Activated CD4-positive, alpha-beta memory T cell treated with anti-CD3 and anti-CD28 coated beads, Interleukin-2, amount 10 ng/mL, durations not matched to agents 7 days and 5 days (primary cell): ENCODE results near the gene JPT2. TPM values are rescaled to one million over a fixed set of nuclear protein-coding genes. Genes with fewer than 3 reads are reported as not detected.

Experiments
- CTCF ChIA-PET: fragments of 350-600 bp; sonication (Branson Sonifier 250); formaldehyde crosslinking; loops from one replicate; lab custom pipeline; 2021; ENCODE audit warnings: antibody characterized with exemption, inconsistent platforms; lab: Charles Lee
- POLR2A ChIA-PET: fragments of 350-600 bp; sonication (Branson Sonifier 250); formaldehyde crosslinking; loops from one replicate; lab custom pipeline; 2021; ENCODE audit warnings: antibody characterized with exemption; lab: Charles Lee
- DNase-seq: peaks from one replicate; pipeline ENCODE4 v3.0.0-alpha.2; 2020
- H3K27ac Mint-ChIP-seq: one replicate; pipeline ENCODE4 v1.8.0; 2021; ENCODE audit warnings: mild to moderate bottlenecking, mixed read lengths
- H3K27me3 Mint-ChIP-seq: one replicate; pipeline ENCODE4 v1.8.0; 2021; ENCODE audit warnings: mixed read lengths
- H3K36me3 Mint-ChIP-seq: one replicate; pipeline ENCODE4 v1.8.0; 2021; ENCODE audit warnings: low read depth, mixed read lengths
- H3K4me1 Mint-ChIP-seq: one replicate; pipeline ENCODE4 v1.8.0; 2021; ENCODE audit warnings: mixed read lengths
- H3K4me3 Mint-ChIP-seq: one replicate; pipeline ENCODE4 v1.8.0; 2021; ENCODE audit warnings: mild to moderate bottlenecking, mixed read lengths
- H3K9me3 Mint-ChIP-seq: one replicate; pipeline ENCODE4 v1.8.0; 2021; ENCODE audit warnings: mixed read lengths
- total RNA-seq, 2 experiments: library from RNA; stranded (reverse); gene quantifications; one replicate each; pipeline ENCODE4 v1.2.3, GENCODE V29; 2021

Gene JPT2
- total RNA-seq, 2 experiments from 2014 or later, result 44.9 to 48.9 TPM

DNA sequence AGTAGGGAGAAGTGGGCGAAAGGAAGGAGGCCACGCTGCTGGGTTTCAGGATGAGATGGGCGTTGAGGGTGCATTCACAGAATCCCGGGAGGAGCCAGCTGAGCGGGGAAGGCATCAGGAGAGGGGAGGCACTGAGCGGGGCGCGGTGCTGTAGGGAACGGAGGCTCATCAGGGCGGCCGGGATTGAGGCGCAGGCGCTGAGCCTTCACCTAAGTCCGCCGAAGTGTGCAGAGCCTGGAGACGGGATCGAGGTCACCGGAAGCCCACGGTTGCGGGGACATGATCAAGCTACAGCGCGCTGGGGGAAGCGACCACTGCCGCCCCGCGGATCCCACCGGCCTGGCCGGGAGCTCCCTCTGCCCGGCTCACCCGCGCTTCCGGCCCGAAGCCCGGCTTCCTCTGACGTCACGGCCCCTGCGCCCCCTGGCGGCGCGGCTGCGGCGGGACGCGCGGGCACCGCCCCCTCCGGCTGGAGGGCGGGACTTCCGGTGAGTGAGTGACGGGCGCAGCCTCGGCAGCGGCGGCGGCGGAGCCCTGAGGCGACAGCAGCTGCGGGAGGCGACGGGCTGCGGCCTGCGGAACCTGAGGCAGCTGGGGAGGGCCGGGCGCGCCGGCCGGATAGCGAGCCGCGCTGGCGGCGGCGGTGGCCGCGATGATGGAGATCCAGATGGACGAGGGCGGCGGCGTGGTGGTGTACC lies 27.8 kb downstream of the JPT2 start, which contains the start of gene MAPK8IP3:
MAPK8IP3 (plus strand) TSS at position 508 of the 698 bp plus-strand sequence; CDS start at position 653, 145 bp downstream.
- no peaks in the 10 kb centered on the region for H3K9me3 Mint-ChIP-seq
- ChIA-PET POLR2A (interaction anchor here (0.6 to 6.0 kb wide), 26 partner anchors 8 to 700 kb away, joined by 3 to 49 read pairs (median 4); partner anchors contain the start of genes CRAMP1, EME2, FAHD1 and HAGH), CTCF (interaction anchor here (0.5 to 4.0 kb wide), 39 partner anchors 8 to 1472 kb away, joined by 3 to 37 read pairs (median 4); partner anchors contain the start of genes CRAMP1, EME2, FAHD1 and HAGH)
- peaks cover 31% of the 10 kb centered on the region for H3K4me1 Mint-ChIP-seq
- H3K4me3 Mint-ChIP-seq, result peak within 1 kb of the TSS; percentile 98
- peaks cover 35% of the 10 kb centered on the region for H3K36me3 Mint-ChIP-seq
- H3K27ac Mint-ChIP-seq, result peak within 1 kb of the TSS; percentile 99
- DNase-seq, result peak; percentile 96
- no peaks in the 10 kb centered on the region for H3K27me3 Mint-ChIP-seq

DNA sequence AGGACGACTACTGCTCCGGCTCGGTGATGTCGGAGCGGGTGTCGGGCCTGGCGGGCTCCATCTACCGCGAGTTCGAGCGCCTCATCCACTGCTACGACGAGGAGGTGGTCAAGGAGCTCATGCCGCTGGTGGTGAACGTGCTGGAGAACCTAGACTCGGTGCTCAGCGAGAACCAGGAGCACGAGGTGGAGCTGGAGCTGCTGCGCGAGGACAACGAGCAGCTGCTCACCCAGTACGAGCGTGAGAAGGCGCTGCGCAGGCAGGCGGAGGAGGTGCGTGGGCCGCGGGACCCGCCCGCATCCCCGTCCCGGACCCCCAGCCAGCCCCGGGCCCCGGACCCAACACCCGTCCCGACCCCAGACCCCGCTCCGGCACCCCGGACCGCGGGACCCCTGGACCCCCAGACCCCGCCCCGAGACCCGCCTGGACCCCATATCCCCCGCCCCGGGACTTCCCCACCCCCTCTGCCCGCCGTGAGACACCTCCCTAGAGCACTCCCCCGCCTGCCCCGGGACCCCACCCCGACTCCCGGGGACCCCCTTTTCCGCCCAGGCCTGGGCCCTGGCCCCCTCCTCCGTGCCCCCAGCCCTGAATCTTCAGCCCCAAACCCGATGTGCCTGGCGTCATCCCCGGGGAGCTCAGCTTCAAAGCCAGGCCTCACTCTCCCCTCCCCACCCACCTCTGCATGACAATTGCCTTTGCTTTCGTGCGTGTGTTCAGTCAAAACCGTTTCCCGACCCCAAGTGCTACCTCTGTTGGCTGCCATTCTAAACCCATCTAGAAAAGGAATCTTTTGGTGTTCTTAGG lies 28.5 kb downstream of the JPT2 start:
- Mint-ChIP-seq H3K36me3 (peaks cover 27% of the 10 kb centered on the region), H3K4me1 (peaks cover 29% of the 10 kb centered on the region), H3K9me3 (no peaks in the 10 kb centered on the region), H3K27me3 (no peaks in the 10 kb centered on the region), H3K4me3 (peak overlapping the region; percentile 98), H3K27ac (peak overlapping the region; percentile 83)
- CTCF ChIA-PET, result interaction anchor here (0.5 to 4.0 kb wide), 30 partner anchors 8 to 1473 kb away, joined by 3 to 37 read pairs (median 5); partner anchors contain the start of genes CRAMP1, EME2, FAHD1 and HAGH
- POLR2A ChIA-PET, result interaction anchor here (0.7 to 6.0 kb wide), 27 partner anchors 9 to 397 kb away, joined by 3 to 49 read pairs (median 4); partner anchors contain the start of genes CRAMP1, EME2, FAHD1 and HAGH
- DNase-seq, result peak; percentile 45

DNA sequence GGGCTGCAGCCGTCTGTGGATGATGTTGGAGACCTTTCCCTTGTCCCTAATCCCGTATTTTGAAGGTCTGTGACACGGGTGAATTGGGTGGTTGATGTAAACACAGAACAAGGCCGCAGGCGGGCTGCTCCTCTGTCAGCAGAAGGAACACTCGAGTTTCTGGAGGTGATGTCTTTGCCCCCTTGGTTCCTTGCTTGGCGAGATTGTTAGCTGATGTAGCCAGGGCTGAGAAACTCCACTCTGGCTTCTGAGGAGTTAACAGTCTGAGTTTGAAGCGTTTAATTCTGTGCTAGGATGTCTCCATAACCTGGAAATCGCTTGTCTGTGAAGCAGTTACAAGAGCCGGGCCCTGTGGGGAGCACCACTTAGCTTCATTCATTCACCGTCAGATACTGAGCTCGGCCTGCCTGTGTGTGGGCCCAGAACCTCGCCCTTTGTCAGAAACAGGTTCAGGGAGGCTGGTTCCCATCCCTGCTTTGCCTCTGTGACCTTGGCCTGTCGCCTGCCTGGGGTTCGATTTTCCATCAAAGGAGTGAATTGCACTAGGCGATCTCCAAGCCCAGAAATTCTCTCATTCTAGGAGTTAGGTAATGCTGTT lies 29.2 kb downstream of the JPT2 start:
- ChIA-PET POLR2A (interaction anchor here (0.8 to 6.0 kb wide), 12 partner anchors 10 to 286 kb away, joined by 3 to 49 read pairs (median 4); partner anchors contain the start of genes EME2, JPT2, MRPS34 and NME3), CTCF (interaction anchor here (0.6 to 4.0 kb wide), 7 partner anchors 10 to 1157 kb away, joined by 3 to 32 read pairs (median 3); partner anchors contain the start of genes CRAMP1, EME2, IFT140 and MRPS34)
- no peaks in the 10 kb centered on the region for H3K27me3 Mint-ChIP-seq

DNA sequence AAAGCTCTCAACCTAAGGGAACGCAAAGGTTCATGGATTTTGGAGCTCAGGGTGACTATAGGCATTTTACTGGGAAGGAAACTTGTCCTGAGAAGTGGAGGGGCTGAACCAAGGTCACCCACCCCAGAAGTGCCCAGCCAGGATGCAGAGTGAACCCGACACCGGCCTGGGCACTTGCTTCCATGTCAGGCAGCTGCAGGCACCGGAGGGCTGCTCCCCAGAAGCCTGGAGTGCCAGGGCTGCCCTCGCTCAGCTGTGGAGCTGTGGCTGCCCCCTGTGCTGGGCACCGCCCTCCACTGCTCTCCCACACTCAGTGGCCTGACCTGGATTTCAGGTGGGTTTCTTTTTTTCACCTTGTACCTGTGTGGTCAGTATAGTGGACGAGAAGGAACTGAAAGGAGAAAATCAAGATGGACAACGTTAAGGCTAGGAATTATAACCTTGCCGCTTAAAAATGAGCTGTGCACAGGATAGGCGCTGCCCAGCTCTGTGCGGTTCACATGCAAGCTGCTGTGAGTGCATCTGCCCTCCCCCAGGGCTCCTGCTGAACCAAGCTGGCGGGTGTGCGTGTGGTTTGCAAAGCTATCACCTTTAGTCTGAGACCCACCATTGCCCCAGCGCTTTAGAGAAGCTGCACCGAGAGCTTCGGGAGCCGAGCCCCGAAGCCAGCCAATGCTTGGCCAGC lies 30.1 kb downstream of the JPT2 start:
- Mint-ChIP-seq H3K27ac (peak overlapping the region; percentile 37), H3K4me3 (peak overlapping the region; percentile 98), H3K4me1 (peaks cover 28% of the 10 kb centered on the region), H3K27me3 (no peaks in the 10 kb centered on the region), H3K36me3 (peaks cover 15% of the 10 kb centered on the region), H3K9me3 (no peaks in the 10 kb centered on the region)
- DNase-seq, result no peak
- POLR2A ChIA-PET, result interaction anchor here (0.6 to 6.0 kb wide), 6 partner anchors 9 to 75 kb away, joined by 3 to 49 read pairs (median 4); partner anchors contain the start of genes EME2, JPT2, MRPS34 and NME3
- CTCF ChIA-PET, result interaction anchor here (0.6 to 4.0 kb wide), 5 partner anchors 10 to 74 kb away, joined by 3 to 32 read pairs (median 3); partner anchors contain the start of genes EME2, MRPS34, NUBP2 and SPSB3

More for the DNA sequence above, 29.2 kb downstream of the JPT2 start:
- H3K36me3 Mint-ChIP-seq, result peaks cover 21% of the 10 kb centered on the region
- peak overlapping the region; percentile 75 for H3K27ac Mint-ChIP-seq
- H3K4me1 Mint-ChIP-seq, result peaks cover 29% of the 10 kb centered on the region
- H3K4me3 Mint-ChIP-seq, result peak overlapping the region; percentile 98
- DNase-seq, result peak; percentile 27
- no peaks in the 10 kb centered on the region for H3K9me3 Mint-ChIP-seq

DNA sequence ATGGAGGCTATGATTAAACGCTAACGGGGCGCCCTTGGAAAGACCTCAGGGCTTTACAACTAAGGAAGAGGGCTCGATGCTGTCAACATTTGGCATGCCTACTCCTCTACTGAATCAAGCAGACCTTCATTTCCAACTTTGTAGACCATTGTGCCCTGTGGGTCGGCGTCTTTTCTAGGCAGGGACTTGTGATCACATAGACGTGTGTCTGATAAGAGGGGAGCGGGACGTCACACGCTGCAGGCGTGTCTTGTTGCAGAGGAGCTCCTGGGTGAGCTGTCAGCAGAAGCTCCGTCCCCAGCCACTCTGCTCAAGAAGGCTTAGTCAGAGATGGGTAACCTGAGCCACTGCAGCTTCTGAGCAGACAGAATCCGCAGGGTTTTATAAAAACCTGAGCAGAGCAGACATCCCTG lies 30.7 kb downstream of the JPT2 start:
- DNase-seq, result no peak
- H3K4me1 Mint-ChIP-seq, result peaks cover 28% of the 10 kb centered on the region
- H3K27ac Mint-ChIP-seq, result no peak overlapping the region
- H3K36me3 Mint-ChIP-seq, result peaks cover 13% of the 10 kb centered on the region
- no peaks in the 10 kb centered on the region for H3K27me3 Mint-ChIP-seq
- no peaks in the 10 kb centered on the region for H3K9me3 Mint-ChIP-seq
- ChIA-PET CTCF (interaction anchor here (4.0 kb wide), 1 partner anchor 9 kb away, joined by 27 read pairs; no protein-coding TSS in a partner anchor), POLR2A (interaction anchor here (0.6 to 6.0 kb wide), 2 partner anchors 11 to 31 kb away, joined by 3 to 49 read pairs; partner anchors contain the start of gene JPT2)
- no peak overlapping the region for H3K4me3 Mint-ChIP-seq

DNA sequence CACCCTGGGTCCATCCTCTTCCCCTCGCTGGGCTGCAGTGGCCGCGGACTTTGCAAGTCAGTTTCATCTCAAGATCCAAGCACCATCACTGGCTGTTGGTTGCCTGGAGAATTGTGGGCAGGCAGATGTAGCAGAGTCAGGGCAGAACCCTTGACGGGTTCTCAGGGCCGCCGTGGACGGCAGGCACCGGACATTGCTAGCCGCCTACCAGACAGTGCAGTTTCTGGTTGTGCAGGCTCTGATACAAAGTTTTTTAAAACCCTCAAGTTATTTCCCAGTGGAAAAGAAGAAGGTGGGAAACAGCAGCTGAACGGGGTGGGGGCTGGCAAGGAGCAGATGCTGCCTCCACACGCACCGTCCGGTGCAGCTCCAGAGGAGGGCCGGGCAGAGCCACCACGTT lies 31.3 kb downstream of the JPT2 start:
- Mint-ChIP-seq H3K27ac (no peak overlapping the region), H3K4me3 (no peak overlapping the region), H3K36me3 (peaks cover 13% of the 10 kb centered on the region), H3K27me3 (no peaks in the 10 kb centered on the region), H3K4me1 (peaks cover 28% of the 10 kb centered on the region), H3K9me3 (no peaks in the 10 kb centered on the region)
- no peak for DNase-seq
- ChIA-PET POLR2A (no interaction called here), CTCF (no interaction called here)

DNA sequence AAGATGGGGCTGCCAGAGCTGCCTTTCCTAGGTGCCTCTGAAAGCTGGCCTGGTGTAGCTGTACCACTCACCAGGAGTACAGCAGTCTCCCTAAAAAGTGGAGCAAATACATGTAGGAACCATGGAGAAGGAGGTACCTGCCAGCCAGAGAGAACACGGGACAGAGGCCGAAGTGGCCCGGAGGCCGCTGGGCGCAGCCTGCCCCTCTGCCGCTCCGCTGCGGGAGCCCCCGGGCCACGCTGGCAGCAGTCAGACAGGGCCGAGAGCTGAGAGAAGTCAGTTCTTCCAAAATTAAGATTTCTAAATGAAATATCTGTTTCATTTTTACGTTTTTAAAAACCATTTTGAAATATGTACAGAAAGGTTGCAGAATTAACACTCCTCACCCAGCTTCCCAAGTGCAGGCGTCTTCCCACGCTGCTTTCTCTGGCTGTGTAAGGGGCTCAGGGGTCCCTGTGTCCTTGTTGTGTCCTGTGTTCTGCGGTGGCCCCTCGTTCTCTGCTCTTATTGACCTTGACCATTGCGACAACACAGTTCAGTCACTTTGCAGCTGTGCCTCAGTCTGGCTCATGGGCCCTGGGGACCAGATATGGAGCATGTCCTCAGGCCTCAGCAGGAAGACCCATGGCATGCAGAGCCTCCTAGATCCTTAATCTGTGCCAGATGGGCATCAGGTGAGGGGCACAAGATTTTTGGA lies 32.9 kb downstream of the JPT2 start:
- DNase-seq, result no peak
- peaks cover 22% of the 10 kb centered on the region for H3K4me1 Mint-ChIP-seq
- H3K27ac Mint-ChIP-seq, result no peak overlapping the region
- ChIA-PET POLR2A (interaction anchor here (1.2 kb wide), 1 partner anchor 100 kb away, joined by 3 read pairs; the partner anchor contains the start of gene IFT140), CTCF (no interaction called here)
- no peaks in the 10 kb centered on the region for H3K9me3 Mint-ChIP-seq
- H3K36me3 Mint-ChIP-seq, result peaks cover 13% of the 10 kb centered on the region
- no peak overlapping the region for H3K4me3 Mint-ChIP-seq
- no peaks in the 10 kb centered on the region for H3K27me3 Mint-ChIP-seq

DNA sequence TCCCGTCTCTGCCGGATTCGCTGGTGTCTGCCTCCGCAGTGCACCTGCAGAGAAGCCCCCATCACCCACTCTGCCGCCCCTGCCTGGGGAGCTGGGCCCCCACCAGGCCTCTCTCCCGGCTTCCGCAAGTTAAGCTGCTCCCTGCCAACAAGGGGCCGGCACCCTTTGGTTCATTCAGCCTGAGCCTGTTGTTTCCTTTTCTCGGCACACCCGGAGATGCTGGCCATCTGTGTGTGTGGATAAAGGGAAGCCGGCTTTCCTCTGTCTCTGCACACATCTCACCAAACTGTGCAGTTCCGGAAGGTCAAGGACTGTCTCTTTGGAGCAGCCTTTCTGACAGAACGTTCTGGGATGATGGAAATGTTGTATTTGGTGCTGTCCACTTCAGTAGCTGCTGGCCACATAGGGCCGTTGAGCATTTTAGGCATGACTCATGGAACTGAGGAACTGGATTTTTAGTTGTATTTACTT lies 34.7 kb downstream of the JPT2 start:
- POLR2A ChIA-PET, result no interaction called here
- DNase-seq, result no peak

DNA sequence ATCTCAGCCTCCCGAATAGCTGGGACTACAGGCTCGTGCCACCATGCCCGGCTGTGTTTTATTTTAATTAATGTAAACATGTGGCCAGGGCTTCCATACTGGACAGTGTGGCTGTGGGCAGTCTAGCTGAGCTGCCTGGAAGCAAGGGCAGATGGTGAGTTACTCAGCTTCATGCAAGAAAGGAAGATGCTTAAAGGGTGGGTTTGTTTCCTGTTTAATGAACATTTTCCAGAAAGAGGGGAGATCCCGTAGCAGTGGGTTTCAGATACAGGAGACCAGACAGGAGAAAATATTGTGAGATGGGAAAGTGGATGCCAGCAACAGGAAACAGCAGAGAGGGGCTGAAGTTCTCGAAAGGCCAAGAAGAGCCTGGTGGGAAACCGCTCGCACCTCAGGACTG lies 35.3 kb downstream of the JPT2 start:
- Mint-ChIP-seq H3K4me3 (no peak overlapping the region), H3K27ac (no peak overlapping the region), H3K4me1 (peaks cover 11% of the 10 kb centered on the region), H3K27me3 (no peaks in the 10 kb centered on the region), H3K9me3 (no peaks in the 10 kb centered on the region), H3K36me3 (no peaks in the 10 kb centered on the region)
- POLR2A ChIA-PET, result no interaction called here
- no peak for DNase-seq
- CTCF ChIA-PET, result no interaction called here

More for the DNA sequence above, 34.7 kb downstream of the JPT2 start:
- no peak overlapping the region for H3K4me3 Mint-ChIP-seq
- peaks cover 16% of the 10 kb centered on the region for H3K4me1 Mint-ChIP-seq
- no peaks in the 10 kb centered on the region for H3K27me3 Mint-ChIP-seq
- peaks cover 4% of the 10 kb centered on the region for H3K36me3 Mint-ChIP-seq
- CTCF ChIA-PET, result no interaction called here
- H3K9me3 Mint-ChIP-seq, result no peaks in the 10 kb centered on the region
- H3K27ac Mint-ChIP-seq, result no peak overlapping the region

DNA sequence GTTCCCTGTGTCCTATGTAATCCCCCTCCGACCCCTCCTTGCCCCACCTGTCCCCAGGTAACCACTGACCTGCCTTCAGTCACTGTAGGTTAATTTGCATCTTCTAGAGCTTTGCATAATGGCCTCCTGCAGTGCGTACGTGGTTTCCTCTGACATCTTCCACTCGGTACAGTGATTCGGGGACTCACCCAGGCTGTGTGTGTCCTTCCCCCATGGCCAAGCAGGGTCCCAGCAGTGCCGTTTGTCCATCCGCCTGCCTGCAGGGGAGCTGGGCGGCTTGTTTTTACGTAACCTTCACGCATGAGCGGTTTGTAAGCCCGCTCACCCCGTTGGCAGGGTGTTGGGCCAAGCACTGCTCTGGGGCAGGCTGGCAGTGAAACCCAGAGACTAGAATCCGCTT lies 35.9 kb downstream of the JPT2 start:
- DNase-seq, result no peak
- Mint-ChIP-seq H3K36me3 (no peaks in the 10 kb centered on the region), H3K4me1 (peaks cover 8% of the 10 kb centered on the region), H3K27me3 (no peaks in the 10 kb centered on the region), H3K4me3 (no peak overlapping the region), H3K9me3 (no peaks in the 10 kb centered on the region), H3K27ac (no peak overlapping the region)
- ChIA-PET POLR2A (no interaction called here), CTCF (no interaction called here)

DNA sequence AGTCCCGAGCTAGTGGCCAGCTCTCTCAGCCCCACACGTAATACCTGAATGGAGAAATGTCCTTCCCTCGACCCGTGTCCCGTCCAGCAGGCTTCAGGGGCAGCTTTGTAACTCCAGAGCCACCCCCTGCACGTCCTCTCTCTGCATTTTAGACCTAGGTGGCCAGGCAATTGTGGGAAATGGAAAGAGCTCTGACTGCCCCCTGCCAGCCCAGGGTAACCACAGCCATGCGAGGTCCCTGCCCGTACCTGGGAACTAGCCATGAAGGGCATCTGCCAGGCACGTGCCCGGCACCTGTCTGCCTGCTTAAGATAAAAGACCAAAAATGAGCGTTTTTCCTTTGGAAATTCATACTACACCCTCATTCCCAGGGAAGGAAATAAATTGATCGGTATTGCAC lies 37.1 kb downstream of the JPT2 start:
- no peak for DNase-seq
- no peaks in the 10 kb centered on the region for H3K9me3 Mint-ChIP-seq
- no peak overlapping the region for H3K4me3 Mint-ChIP-seq
- no peaks in the 10 kb centered on the region for H3K27me3 Mint-ChIP-seq
- H3K27ac Mint-ChIP-seq, result no peak overlapping the region
- CTCF ChIA-PET, result interaction anchor here (1.0 kb wide), 1 partner anchor 9 kb away, joined by 3 read pairs; the partner anchor contains the start of gene MAPK8IP3
- peaks cover 14% of the 10 kb centered on the region for H3K4me1 Mint-ChIP-seq
- POLR2A ChIA-PET, result interaction anchor here (0.7 kb wide), 1 partner anchor 9 kb away, joined by 3 read pairs; the partner anchor contains the start of gene MAPK8IP3
- H3K36me3 Mint-ChIP-seq, result no peaks in the 10 kb centered on the region
